GM12878 (cell line): ENCODE data around the gene PCK1. TPM values are rescaled to one million over a fixed set of nuclear protein-coding genes. Genes with fewer than 3 reads are reported as not detected.
A peak's percentile ranks its signal among the peaks of the same experiment; 100 is the strongest.

Experiments
- ATAC-seq: fragments of 200-7000 bp; cut with Tn5 transposase; 3 replicates; pipeline ENCODE4 v1.9.1; 2020; ENCODE audit warnings: mild to moderate bottlenecking, moderate library complexity
- BruUV-seq: library from RNA; stranded (reverse); fragments of 400-500 nt; replicated peaks from 2 replicates; lab custom pipeline; 2021; lab: Mats Ljungman, UMichigan
- CTCF ChIA-PET: fragments of 300-600 bp; sonication (Branson Sonifier 250); formaldehyde crosslinking; extraction: SDS; loops from one replicate; lab custom pipeline; 2021; ENCODE audit warnings: inconsistent platforms; lab: Yijun Ruan, JAX
- POLR2A ChIA-PET: fragments of 350-600 bp; formaldehyde crosslinking; extraction: SDS; loops from one replicate; lab custom pipeline; 2021; ENCODE audit warnings: inconsistent platforms; lab: Charles Lee
- RAD21 ChIA-PET: fragments of 300-600 bp; sonication (Branson Sonifier 250); formaldehyde crosslinking; loops from one replicate; lab custom pipeline; 2023; ENCODE audit warnings: antibody characterized with exemption; ENCODE audit not compliant: unreplicated experiment; lab: Charles Lee
- SMC1A ChIA-PET: fragments of 300-600 bp; sonication (Branson Sonifier 250); formaldehyde crosslinking; loops from one replicate; lab custom pipeline; 2023; ENCODE audit not compliant: unreplicated experiment, uncharacterized antibody; lab: Charles Lee
- DNase-seq: peaks from one replicate; pipeline ENCODE4 v3.0.0-alpha.2; 2011; ENCODE audit warnings: low read depth, low spot score
- FAIRE-seq: peaks from 3 replicates; lab custom pipeline; 2011; peaks lifted over from hg19 to GRCh38; lab: Jason Lieb, UNC
- H2AFZ ChIP-seq: 2 replicates; pipeline ENCODE4 v1.6.0; 2011; ENCODE audit warnings: low read depth, low read length, control low read depth; ENCODE audit not compliant: control insufficient read depth
- H3K27ac ChIP-seq: 2 replicates; pipeline ENCODE4 v1.5.1; 2011; ENCODE audit warnings: control low read depth; ENCODE audit not compliant: control insufficient read depth, insufficient read depth
- H3K27me3 ChIP-seq, 2 experiments: replicated peaks in 1 of 2; 2 replicates each; pipeline versions ENCODE4 v1.6.0 to v1.6.1; 2011; ENCODE audit warnings: low read length in 1 of 2; ENCODE audit not compliant: control insufficient read depth in 2 of 2, insufficient read depth in 2 of 2
- H3K36me3 ChIP-seq, 2 experiments: 2 replicates each; pipeline ENCODE4 v1.5.1; 2011; ENCODE audit warnings: low read length in 1 of 2; ENCODE audit not compliant: control insufficient read depth in 2 of 2, insufficient read depth in 2 of 2
- H3K4me1 ChIP-seq: 2 replicates; pipeline ENCODE4 v1.6.1; 2011; ENCODE audit warnings: mild to moderate bottlenecking, low read length, moderate library complexity, mixed read lengths; ENCODE audit not compliant: control insufficient read depth, insufficient read depth
- H3K4me2 ChIP-seq: 2 replicates; pipeline ENCODE4 v1.6.0; 2011; ENCODE audit warnings: control low read depth; ENCODE audit not compliant: control insufficient read depth, insufficient read depth
- H3K4me3 ChIP-seq: fragments of 200-600 bp; sonication (generic); 2 replicates; pipeline ENCODE4 v1.5.1; 2016
- H3K79me2 ChIP-seq: 2 replicates; pipeline ENCODE4 v1.6.0; 2011; ENCODE audit warnings: low read length; ENCODE audit not compliant: control insufficient read depth, insufficient read depth
- H3K9ac ChIP-seq: 2 replicates; pipeline ENCODE4 v1.8.0; 2011; ENCODE audit warnings: low read length, control low read depth, mixed read lengths; ENCODE audit not compliant: control insufficient read depth, insufficient read depth
- H3K9me3 ChIP-seq: replicated peaks from 3 replicates; pipeline ENCODE4 v1.5.1; 2011; ENCODE audit warnings: mild to moderate bottlenecking, low read length; ENCODE audit not compliant: control insufficient read depth, insufficient read depth
- H4K20me1 ChIP-seq: 2 replicates; pipeline ENCODE4 v1.6.0; 2011; ENCODE audit not compliant: control insufficient read depth, insufficient read depth
- CTCF ChIP-seq, 3 experiments: IDR thresholded peaks in 2 of 3; conservative IDR thresholded peaks in 1 of 3; 2 replicates each; pipeline ENCODE4 v1.5.1; 2011; ENCODE audit warnings: low read depth in 3 of 3, low read length in 3 of 3, mild to moderate bottlenecking in 3 of 3, control low read depth in 2 of 3, moderate library complexity in 2 of 3, inconsistent platforms in 1 of 3, mixed read lengths in 1 of 3; ENCODE audit not compliant: control insufficient read depth in 2 of 3, insufficient read depth in 1 of 3; ENCODE audit errors: extremely low read depth in 1 of 3
- TCF7 ChIP-seq: IDR thresholded peaks from 2 replicates; pipeline ENCODE4 v1.6.1; 2014; ENCODE audit warnings: antibody characterized with exemption, borderline replicate concordance
- WGBS: methylation state at CpG from one replicate; pipeline ENCODE4 v1.1.6; 2016; ENCODE audit warnings: low lambda C conversion rate; ENCODE audit not compliant: insufficient replicate concordance, insufficient coverage; ENCODE audit errors: missing lambda C conversion rate; 5-methylcytosine and 5-hydroxymethylcytosine counted together
- in situ Hi-C: fragments of 300-500 bp; cut with MboI; formaldehyde crosslinking; loops from 9 replicates; pipeline ENCODE4 v1.14.3; 2018; ENCODE audit warnings: mixed read lengths
- intact Hi-C: fragments of 100-400 bp; cut with micrococcal nuclease; formaldehyde crosslinking; loops from one replicate; pipeline ENCODE4 v1.14.2; 2022; ENCODE audit not compliant: unreplicated experiment
- polyA plus RNA-seq, 11 experiments: library from polyadenylated mRNA; depleted of rRNA in 4 of 11; unstranded in 6 of 11; stranded (reverse) in 5 of 11; fragments of >200 nt; fragmentation: Nextera tagmentation in 4 of 11; fragmentation: Illumina TruSeq in 1 of 11; extraction: Ambion mirVana in 4 of 11; extraction: Trizol in 1 of 11; gene quantifications; 1 replicate in 1 of 11; 2 replicates in 10 of 11; pipeline versions ENCODE4 v1.2.1 to v1.2.3, GENCODE V29; 2011 to 2016; ENCODE audit warnings: inconsistent platforms in 2 of 11, missing spikeins in 2 of 11, low read depth in 1 of 11
- total RNA-seq, 4 experiments: library from RNA; depleted of rRNA in 3 of 4; stranded (reverse); fragments of >200 nt in 3 of 4; fragmentation: Illumina TruSeq in 1 of 4; extraction: Trizol in 1 of 4; gene quantifications; 2 replicates each; pipeline versions ENCODE4 v1.2.1 to v1.2.3, GENCODE V29; 2013 to 2021

PCK1 gene
- total and polyA plus RNA-seq, 10 of the 15 experiments (the other 5 are each of a cell fraction or from before 2014, with no cell fraction given): 0.02 to 0.33 (median 0.09) TPM; not detected in 5

- Histone ChIP-seq H3K27ac (no peak overlapping the region), H3K9ac (no peak overlapping the region), H3K4me2 (no peak overlapping the region), H3K79me2 (no peaks in the 10 kb centered on the region), H3K36me3 (no peaks in the 10 kb centered on the region), H3K9me3 (no peaks in the 10 kb centered on the region; the same call in 2 of the 3 replicates), H4K20me1 (no peaks in the 10 kb centered on the region)
- ChIA-PET SMC1A (no interaction called here), RAD21 (no interaction called here), POLR2A (no interaction called here), CTCF (interaction anchor here (1.3 kb wide), 1 partner anchor 560 kb away, joined by 4 read pairs; no protein-coding TSS in a partner anchor)
- WGBS: no CpG with 5 or more reads among the region's 17 CpGs
- no peak for FAIRE-seq
- intact Hi-C loops: no loop called here
- TF ChIP-seq TCF7 (no peak), CTCF (IDR thresholded peaks at IDR 0.05 in 2 of 3, conservative IDR thresholded peaks at IDR 0.05 in 1 of 3; ENCODE audit: control insufficient read depth in 2 of 3, extremely low read depth in 1 of 3, insufficient read depth in 1 of 3, low read depth in 3 of 3, low read length in 3 of 3) (0 out of 6 replicates have a peak, but pooled peaks of 1 of the 3 experiments have one; percentile 23)
- TF ChIP-seq, all 136 proteins: peak for 1
- in situ Hi-C loops: no loop called here
- peak; percentile 22; the same call in 1 of the 3 replicates for ATAC-seq
- Histone ChIP-seq H3K4me1 (peaks cover 3% of the 10 kb centered on the region; the same call in 1 of the 2 replicates), H3K27me3 (no peaks in the 10 kb centered on the region), H3K4me3 (no peak overlapping the region), H2AFZ (no peak overlapping the region)
- no peak for DNase-seq
- BruUV-seq: no TSS peak
Measured at GRCh38 chr20:57526087-57526884, 34.6 kb upstream of the PCK1 start.
